Endothelial cell (in vitro differentiated cells): ENCODE results near the gene ORMDL3. TPM values are rescaled to one million over a fixed set of nuclear protein-coding genes. Genes with fewer than 3 reads are reported as not detected.
"Not testable (repeated sequence)": the region's sequence is repeated elsewhere in the genome, so short reads cannot be mapped to it uniquely, and the experiment has no call there.

ENCODE experiments used
- DNase-seq: peaks from one replicate; pipeline ENCODE4 v3.0.0; 2021; ENCODE audit warnings: low spot score
- H3K27ac Mint-ChIP-seq: one replicate; pipeline ENCODE4 v1.8.0; 2021; ENCODE audit warnings: mixed read lengths, inconsistent platforms; ENCODE audit not compliant: unreplicated experiment
- H3K27me3 Mint-ChIP-seq: one replicate; pipeline ENCODE4 v1.8.0; 2021; ENCODE audit warnings: mild to moderate bottlenecking, moderate library complexity, mixed read lengths, inconsistent platforms; ENCODE audit not compliant: unreplicated experiment
- H3K36me3 Mint-ChIP-seq: one replicate; pipeline ENCODE4 v1.8.0; 2021; ENCODE audit warnings: mild to moderate bottlenecking, low read depth, mixed read lengths, inconsistent platforms; ENCODE audit not compliant: unreplicated experiment
- H3K4me1 Mint-ChIP-seq: one replicate; pipeline ENCODE4 v1.8.0; 2021; ENCODE audit warnings: mild to moderate bottlenecking, mixed read lengths, inconsistent platforms; ENCODE audit not compliant: unreplicated experiment
- H3K4me3 Mint-ChIP-seq: one replicate; pipeline ENCODE4 v1.8.0; 2021; ENCODE audit warnings: mild to moderate bottlenecking, mixed read lengths, inconsistent platforms; ENCODE audit not compliant: unreplicated experiment
- H3K9me3 Mint-ChIP-seq: one replicate; pipeline ENCODE4 v1.8.0; 2021; ENCODE audit warnings: mixed read lengths, inconsistent platforms; ENCODE audit not compliant: unreplicated experiment
- CTCF ChIP-seq: fragments of 200-600 bp; sonication (generic); IDR thresholded peaks from one replicate; pipeline ENCODE4 v1.5.0; 2021; ENCODE audit warnings: antibody characterized with exemption; ENCODE audit not compliant: unreplicated experiment
- total RNA-seq: library from RNA; stranded (reverse); fragmentation: NEBNext Ultra II Directional; extraction: Animal tissue kit (Norgen Biotek cat#: 25700); gene quantifications from one replicate; pipeline ENCODE4 v1.2.1, GENCODE V29; 2021; ENCODE audit not compliant: unreplicated experiment

The ORMDL3 gene
- total RNA-seq, 1 donor from 2014 or later = 49.3 TPM

GRCh38 chr17:39950871-39951348 lies 23.5 kb upstream of the ORMDL3 start:
- Mint-ChIP-seq H3K4me1 (peaks cover 14% of the 10 kb centered on the region), H3K4me3 (no peak overlapping the region), H3K27ac (no peak overlapping the region), H3K9me3 (no peaks in the 10 kb centered on the region), H3K27me3 (peaks cover 22% of the 10 kb centered on the region), H3K36me3 (peaks cover 3% of the 10 kb centered on the region)
- no peak for TF ChIP-seq CTCF
- no peak for DNase-seq

DNA sequence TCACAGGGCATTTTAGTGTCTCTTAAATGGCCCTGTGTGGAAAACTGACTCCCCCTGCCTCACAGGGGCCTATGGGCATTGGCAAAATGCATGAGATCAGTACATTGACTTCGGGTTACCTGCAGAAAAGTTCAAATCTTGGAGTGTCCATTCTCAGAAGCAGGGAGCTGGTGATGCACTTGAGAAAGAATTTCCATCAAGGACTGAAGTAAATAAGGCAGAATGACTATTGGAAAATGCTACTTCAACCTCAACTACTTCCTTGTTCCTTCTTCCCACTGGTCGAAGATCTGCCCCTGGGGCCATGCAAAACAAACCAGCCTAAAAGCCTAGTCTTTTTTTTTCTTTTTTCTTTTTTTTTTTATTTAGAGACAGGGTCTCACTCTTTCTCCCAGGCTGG lies 21.6 kb upstream of the ORMDL3 start:
- Mint-ChIP-seq H3K27me3 (peaks cover 20% of the 10 kb centered on the region), H3K27ac (no peak overlapping the region), H3K4me1 (peaks cover 14% of the 10 kb centered on the region), H3K9me3 (no peaks in the 10 kb centered on the region), H3K36me3 (peaks cover 3% of the 10 kb centered on the region), H3K4me3 (no peak overlapping the region)
- no peak for TF ChIP-seq CTCF
- no peak for DNase-seq

- DNase-seq, H3K36me3 Mint-ChIP-seq, H3K9me3 Mint-ChIP-seq, H3K27ac Mint-ChIP-seq, H3K4me3 Mint-ChIP-seq: not testable (repeated sequence)
- H3K4me1 Mint-ChIP-seq = peaks cover 14% of the 10 kb centered on the region
- peaks cover 16% of the 10 kb centered on the region for H3K27me3 Mint-ChIP-seq
These were observed 21.1 kb upstream of the ORMDL3 start for GRCh38 chr17:39948489-39948828.

DNA sequence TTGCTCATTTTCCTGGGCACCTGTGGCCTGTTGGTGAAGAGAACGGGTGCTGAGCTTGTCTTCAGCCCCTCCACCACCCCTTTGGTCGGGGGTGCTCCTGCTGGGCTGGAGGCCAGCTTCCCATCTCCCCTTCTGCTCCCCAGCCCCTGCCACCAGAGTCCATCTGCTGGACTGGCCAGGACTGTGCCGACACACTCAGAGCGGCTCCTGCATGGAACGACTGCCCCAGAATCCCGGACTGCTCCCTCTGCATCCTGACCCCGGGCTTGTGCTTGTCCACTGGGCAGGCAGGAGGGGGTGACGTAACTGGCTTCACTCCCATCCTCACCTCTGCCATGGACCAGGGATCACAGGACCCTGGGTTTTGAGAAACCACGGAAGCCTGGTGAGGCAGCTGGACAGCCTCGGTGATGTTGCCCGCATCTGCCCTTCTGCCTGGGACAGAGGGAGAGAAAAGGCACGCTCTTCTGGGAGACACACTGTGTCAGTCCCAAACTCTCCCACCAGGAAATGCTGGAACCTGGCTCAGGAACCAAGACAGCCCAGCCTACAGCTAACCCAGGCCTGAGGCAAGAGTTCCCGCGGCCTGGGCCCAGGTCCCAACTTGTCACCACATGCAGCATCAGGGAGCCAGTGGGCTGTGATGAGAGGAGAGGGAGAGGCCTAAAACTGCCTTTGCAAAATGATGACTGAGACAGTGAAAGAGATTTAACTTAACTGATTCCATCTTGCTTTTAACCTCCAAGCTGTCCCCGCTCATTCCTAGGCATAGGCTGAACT lies 19.3 kb upstream of the ORMDL3 start:
- peaks cover 14% of the 10 kb centered on the region for H3K4me1 Mint-ChIP-seq
- no peak overlapping the region for H3K4me3 Mint-ChIP-seq
- peaks cover 3% of the 10 kb centered on the region for H3K36me3 Mint-ChIP-seq
- no peak for TF ChIP-seq CTCF
- no peaks in the 10 kb centered on the region for H3K9me3 Mint-ChIP-seq
- no peak for DNase-seq
- peaks cover 12% of the 10 kb centered on the region for H3K27me3 Mint-ChIP-seq
- no peak overlapping the region for H3K27ac Mint-ChIP-seq

DNA sequence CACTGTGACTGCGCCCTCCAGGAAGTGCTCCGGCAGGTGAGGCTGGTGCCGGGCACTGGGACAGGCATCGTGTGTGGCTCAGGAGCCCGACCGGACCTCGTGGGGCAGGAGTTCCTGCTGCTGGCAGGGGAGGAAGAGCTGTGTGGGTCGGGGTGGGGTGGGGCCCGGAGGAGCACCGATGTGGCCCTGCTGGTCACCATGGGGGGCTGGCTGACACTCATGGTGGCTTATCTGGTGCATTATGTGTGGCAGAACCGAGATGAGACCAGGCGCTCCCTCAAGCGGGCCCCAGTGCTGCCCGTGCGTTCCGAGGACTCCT lies 17.0 kb upstream of the ORMDL3 start:
- no peak for DNase-seq
- Mint-ChIP-seq H3K9me3 (no peaks in the 10 kb centered on the region), H3K4me3 (no peak overlapping the region), H3K27me3 (peaks cover 3% of the 10 kb centered on the region), H3K27ac (no peak overlapping the region), H3K36me3 (peaks cover 4% of the 10 kb centered on the region), H3K4me1 (peaks cover 17% of the 10 kb centered on the region)
- TF ChIP-seq CTCF = no peak
